ENCODE data around the gene NT5C1A.
A peak's percentile ranks its signal among the peaks of the same experiment; 100 is the strongest.

The NT5C1A gene

GRCh38 chr1:39638965-39639304 lies 33.0 kb downstream of the NT5C1A start:
- Histone ChIP-seq H3K27ac (peak overlapping the region; percentile 96 to 97), H3K9me3 (no peaks in the 10 kb centered on the region), H3K27me3 (no peaks in the 10 kb centered on the region), H3K36me3 (no peaks in the 10 kb centered on the region), H3K4me3 (peak overlapping the region; percentile 74 to 91), H3K4me1 (peaks cover 0 to 88% (median 32%) of the 10 kb centered on the region in 4 donors)
- intact Hi-C loops (cut with DNase I; ENCODE audit: low total_unique reads), result no loop called here
- no peak for TF ChIP-seq CTCF (IDR thresholded peaks at IDR 0.05)
- no peak for DNase-seq

DNA sequence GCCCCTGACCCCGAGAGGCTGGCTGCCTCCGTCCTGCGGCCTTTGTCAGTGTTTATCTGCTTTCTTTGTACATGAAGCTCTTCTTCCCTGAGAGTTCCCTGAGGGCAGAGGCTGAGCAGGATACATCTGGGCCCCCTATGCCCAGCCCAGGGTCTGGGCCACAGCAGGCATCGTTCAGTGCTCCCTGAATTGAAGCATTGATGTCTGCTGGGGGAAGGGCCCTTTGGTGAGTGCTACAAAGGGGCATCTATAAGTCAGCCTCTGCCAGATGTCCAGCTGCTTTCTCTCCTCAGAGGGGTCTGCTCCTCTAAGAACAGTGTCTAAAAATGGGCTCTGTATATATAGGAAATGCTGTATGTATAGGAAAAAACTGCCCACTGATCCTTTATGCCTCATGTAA lies 34.5 kb downstream of the NT5C1A start:
- no peaks in the 10 kb centered on the region for H3K9me3 ChIP-seq
- no peak for DNase-seq
- peaks cover 0 to under 1% (median under 1%) of the 10 kb centered on the region in 3 donors for H3K36me3 ChIP-seq
- intact Hi-C loops (cut with DNase I; ENCODE audit: low total_unique reads), result no loop called here
- H3K4me3 ChIP-seq, result peak overlapping the region; percentile 74 to 91
- TF ChIP-seq CTCF (IDR thresholded peaks at IDR 0.05), result no peak
- no peaks in the 10 kb centered on the region for H3K27me3 ChIP-seq
- peak overlapping the region; percentile 96 to 97 for H3K27ac ChIP-seq
- H3K4me1 ChIP-seq, result peaks cover 0 to 85% (median 36%) of the 10 kb centered on the region in 4 donors

DNA sequence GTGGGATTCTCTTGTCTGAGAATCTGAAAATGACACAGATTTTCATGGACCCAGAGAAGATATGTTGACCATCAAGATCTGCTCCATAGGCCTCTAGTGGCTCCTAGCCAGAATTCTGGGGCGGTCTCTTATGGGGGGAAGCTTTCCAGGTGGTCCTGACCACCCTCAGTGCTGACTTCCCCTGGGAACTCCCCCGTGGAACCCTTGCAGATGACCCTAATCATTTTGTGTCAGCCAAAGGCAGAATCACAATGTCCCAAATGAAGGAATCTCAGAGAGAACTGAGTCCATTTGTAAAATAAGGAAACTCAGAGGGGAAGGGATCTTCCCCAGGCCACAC lies 36.1 kb downstream of the NT5C1A start:
- DNase-seq, result no peak
- intact Hi-C loops (cut with DNase I; ENCODE audit: low total_unique reads), result no loop called here
- peaks cover 15 to 16% (median 15%) of the 10 kb centered on the region in 3 donors for H3K36me3 ChIP-seq
- H3K9me3 ChIP-seq, result no peaks in the 10 kb centered on the region
- peak overlapping the region; percentile 96 to 97 for H3K27ac ChIP-seq
- no peaks in the 10 kb centered on the region for H3K27me3 ChIP-seq
- no peak for TF ChIP-seq CTCF (IDR thresholded peaks at IDR 0.05)
- peaks cover 0 to 82% (median 43%) of the 10 kb centered on the region in 4 donors for H3K4me1 ChIP-seq
- peak overlapping the region; percentile 74 to 91 for H3K4me3 ChIP-seq

GRCh38 chr1:39635205-39635870 lies 36.6 kb downstream of the NT5C1A start:
- intact Hi-C loops (cut with DNase I; ENCODE audit: low total_unique reads), result no loop called here

GRCh38 chr1:39633422-39633821 lies 38.5 kb downstream of the NT5C1A start:
- H3K27ac ChIP-seq, result peak overlapping the region; percentile 96 to 97
- H3K4me1 ChIP-seq, result peaks cover 0 to 70% (median 36%) of the 10 kb centered on the region in 4 donors

More at GRCh38 chr1:39635205-39635870, 36.6 kb downstream of the NT5C1A start:
- no peaks in the 10 kb centered on the region for H3K9me3 ChIP-seq
- H3K27me3 ChIP-seq, result no peaks in the 10 kb centered on the region
- H3K27ac ChIP-seq, result peak overlapping the region; percentile 96 to 97
- H3K4me3 ChIP-seq, result peak overlapping the region; percentile 74 to 91
- peaks cover 0 to 77% (median 41%) of the 10 kb centered on the region in 4 donors for H3K4me1 ChIP-seq
- peak; percentile 54 to 92 for DNase-seq
- TF ChIP-seq CTCF (IDR thresholded peaks at IDR 0.05), result no peak
- H3K36me3 ChIP-seq, result peaks cover 20 to 21% (median 20%) of the 10 kb centered on the region in 3 donors

More at GRCh38 chr1:39633422-39633821, 38.5 kb downstream of the NT5C1A start:
- TF ChIP-seq CTCF (IDR thresholded peaks at IDR 0.05), result no peak
- H3K9me3 ChIP-seq, result no peaks in the 10 kb centered on the region
- intact Hi-C loops (cut with DNase I; ENCODE audit: low total_unique reads), result no loop called here
- H3K4me3 ChIP-seq, result peak overlapping the region; percentile 52 to 91
- H3K27me3 ChIP-seq, result no peaks in the 10 kb centered on the region
- no peak for DNase-seq
- H3K36me3 ChIP-seq, result peaks cover 30 to 39% (median 38%) of the 10 kb centered on the region in 3 donors

All from tibial artery (tissue), 4 donors.